Measurements from ENCODE around the gene FFAR1.

GRCh38 chr19:35317464-35318043, 30.1 kb upstream of the FFAR1 start:
- TF ChIP-seq POLR2AphosphoS5 (IDR thresholded peaks at IDR 0.05; ENCODE audit: low read depth, low read length) (no peak), POLR2A (IDR thresholded peaks at IDR 0.05; ENCODE audit: low read depth, low read length) (no peak), TAF1 (IDR thresholded peaks at IDR 0.05; ENCODE audit: borderline replicate concordance, low read depth, low read length) (no peak)

Data from GM12892 (cell line).